ENCODE measurements around the gene TNS1. TPM values are rescaled to one million over a fixed set of nuclear protein-coding genes. Genes with fewer than 3 reads are reported as not detected.

TNS1 gene
- total RNA-seq (2021; ENCODE audit: unreplicated experiment) (6.2 TPM), Bru-seq, nascent RNA (percentile 42 among the genes with signal in this experiment), BruChase-seq, experiment 1, labeled RNA remaining after a 6-hour chase (percentile 38 among the genes with signal in this experiment), BruChase-seq, experiment 2, labeled RNA remaining after a 2-hour chase (percentile 42 among the genes with signal in this experiment)
- polyA plus RNA-seq (2012): 2.4 TPM in 2 replicates
- long read RNA-seq, partial matches to known transcripts: 6 of 7 reads
- long read RNA-seq, other reads (novel, unspliced or antisense): 1 of 7 reads

GRCh38 chr2:218002845-218003180 is at the start of gene TNS1:
Gene TNS1, minus strand, starts transcription at chr2:218002995. Its CDS starts 123 bp downstream, at chr2:218002872.
- DNase-seq (ENCODE audit: low read depth, low spot score): no peak
- H3K27ac ChIP-seq (ENCODE audit: low read depth, low read length): no peak within 1 kb of the TSS
- RAD21 ChIA-PET (ENCODE audit: low non-redundant PET in 1 of 2, low total read pairs in 2 of 2, uncharacterized antibody in 2 of 2, unreplicated experiment in 2 of 2): no interaction called here
- no peak within 1 kb of the TSS for H2AFZ ChIP-seq (ENCODE audit: low read depth, low read length, poor library complexity, severe bottlenecking)
- BruUV-seq (replicated peaks): no TSS peak
- H3K4me1 ChIP-seq (ENCODE audit: control insufficient read depth in 1 of 2, insufficient read depth in 2 of 2, low read length in 2 of 2): peaks cover 10 to 21% of the 10 kb centered on the region in 2 experiments
- no peak within 1 kb of the TSS for H3K4me3 ChIP-seq (replicated peaks in 1 of 2; ENCODE audit: low read depth in 1 of 2, low read length in 2 of 2)
- no peaks in the 10 kb centered on the region for H3K27me3 ChIP-seq (ENCODE audit: insufficient read depth, low read length)
- CTCF ChIA-PET: no interaction called here
- H3K9ac ChIP-seq (ENCODE audit: low read length): no peak within 1 kb of the TSS
- no peaks in the 10 kb centered on the region for H3K9me2 ChIP-seq (ENCODE audit: insufficient read depth)
- no peak within 1 kb of the TSS for H3K4me2 ChIP-seq (ENCODE audit: low read length)
- no peaks in the 10 kb centered on the region for H3K79me2 ChIP-seq (ENCODE audit: insufficient read depth, low read length)
- TF ChIP-seq, protein P1, sequence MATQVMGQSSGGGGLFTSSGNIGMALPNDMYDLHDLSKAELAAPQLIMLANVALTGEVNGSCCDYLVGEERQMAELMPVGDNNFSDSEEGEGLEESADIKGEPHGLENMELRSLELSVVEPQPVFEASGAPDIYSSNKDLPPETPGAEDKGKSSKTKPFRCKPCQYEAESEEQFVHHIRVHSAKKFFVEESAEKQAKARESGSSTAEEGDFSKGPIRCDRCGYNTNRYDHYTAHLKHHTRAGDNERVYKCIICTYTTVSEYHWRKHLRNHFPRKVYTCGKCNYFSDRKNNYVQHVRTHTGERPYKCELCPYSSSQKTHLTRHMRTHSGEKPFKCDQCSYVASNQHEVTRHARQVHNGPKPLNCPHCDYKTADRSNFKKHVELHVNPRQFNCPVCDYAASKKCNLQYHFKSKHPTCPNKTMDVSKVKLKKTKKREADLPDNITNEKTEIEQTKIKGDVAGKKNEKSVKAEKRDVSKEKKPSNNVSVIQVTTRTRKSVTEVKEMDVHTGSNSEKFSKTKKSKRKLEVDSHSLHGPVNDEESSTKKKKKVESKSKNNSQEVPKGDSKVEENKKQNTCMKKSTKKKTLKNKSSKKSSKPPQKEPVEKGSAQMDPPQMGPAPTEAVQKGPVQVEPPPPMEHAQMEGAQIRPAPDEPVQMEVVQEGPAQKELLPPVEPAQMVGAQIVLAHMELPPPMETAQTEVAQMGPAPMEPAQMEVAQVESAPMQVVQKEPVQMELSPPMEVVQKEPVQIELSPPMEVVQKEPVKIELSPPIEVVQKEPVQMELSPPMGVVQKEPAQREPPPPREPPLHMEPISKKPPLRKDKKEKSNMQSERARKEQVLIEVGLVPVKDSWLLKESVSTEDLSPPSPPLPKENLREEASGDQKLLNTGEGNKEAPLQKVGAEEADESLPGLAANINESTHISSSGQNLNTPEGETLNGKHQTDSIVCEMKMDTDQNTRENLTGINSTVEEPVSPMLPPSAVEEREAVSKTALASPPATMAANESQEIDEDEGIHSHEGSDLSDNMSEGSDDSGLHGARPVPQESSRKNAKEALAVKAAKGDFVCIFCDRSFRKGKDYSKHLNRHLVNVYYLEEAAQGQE (IDR thresholded peaks at IDR 0.05; ENCODE audit: low read depth): no peak
- TF ChIP-seq POLR2A (IDR thresholded peaks at IDR 0.05; ENCODE audit: borderline replicate concordance, extremely low read depth, insufficient read depth, insufficient read length) (no peak), RAD21 (IDR thresholded peaks at IDR 0.05; ENCODE audit: low read depth) (no peak), SP1 (IDR thresholded peaks at IDR 0.05; ENCODE audit: low read depth) (no peak), CBX3 (IDR thresholded peaks at IDR 0.05; ENCODE audit: low read depth) (no peak), YY1 (IDR thresholded peaks at IDR 0.05; ENCODE audit: extremely low read depth, insufficient replicate concordance, low read depth, low read length) (no peak), CEBPB (IDR thresholded peaks at IDR 0.05; ENCODE audit: low read depth) (no peak), JUND (IDR thresholded peaks at IDR 0.05) (no peak)
- TF ChIP-seq, protein P2, sequence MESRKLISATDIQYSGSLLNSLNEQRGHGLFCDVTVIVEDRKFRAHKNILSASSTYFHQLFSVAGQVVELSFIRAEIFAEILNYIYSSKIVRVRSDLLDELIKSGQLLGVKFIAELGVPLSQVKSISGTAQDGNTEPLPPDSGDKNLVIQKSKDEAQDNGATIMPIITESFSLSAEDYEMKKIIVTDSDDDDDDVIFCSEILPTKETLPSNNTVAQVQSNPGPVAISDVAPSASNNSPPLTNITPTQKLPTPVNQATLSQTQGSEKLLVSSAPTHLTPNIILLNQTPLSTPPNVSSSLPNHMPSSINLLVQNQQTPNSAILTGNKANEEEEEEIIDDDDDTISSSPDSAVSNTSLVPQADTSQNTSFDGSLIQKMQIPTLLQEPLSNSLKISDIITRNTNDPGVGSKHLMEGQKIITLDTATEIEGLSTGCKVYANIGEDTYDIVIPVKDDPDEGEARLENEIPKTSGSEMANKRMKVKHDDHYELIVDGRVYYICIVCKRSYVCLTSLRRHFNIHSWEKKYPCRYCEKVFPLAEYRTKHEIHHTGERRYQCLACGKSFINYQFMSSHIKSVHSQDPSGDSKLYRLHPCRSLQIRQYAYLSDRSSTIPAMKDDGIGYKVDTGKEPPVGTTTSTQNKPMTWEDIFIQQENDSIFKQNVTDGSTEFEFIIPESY (IDR thresholded peaks at IDR 0.05; ENCODE audit: extremely low read depth, insufficient replicate concordance, low read length): no peak
- no peaks in the 10 kb centered on the region for H3K9me3 ChIP-seq (ENCODE audit: control insufficient read depth in 1 of 2, insufficient read depth in 1 of 2, low read depth in 1 of 2, low read length in 2 of 2)
- POLR2A ChIA-PET: no interaction called here
- H3K36me3 ChIP-seq (ENCODE audit: control insufficient read depth in 1 of 2, insufficient read depth in 2 of 2, low read length in 2 of 2): no peaks in the 10 kb centered on the region
- no peak for ATAC-seq
- H4K20me1 ChIP-seq (ENCODE audit: insufficient read depth): no peaks in the 10 kb centered on the region
- intact Hi-C loops (cut with micrococcal nuclease): no loop called here

All from HCT116 (cell line).